Measurements from ENCODE around the gene GNG4.

DNA sequence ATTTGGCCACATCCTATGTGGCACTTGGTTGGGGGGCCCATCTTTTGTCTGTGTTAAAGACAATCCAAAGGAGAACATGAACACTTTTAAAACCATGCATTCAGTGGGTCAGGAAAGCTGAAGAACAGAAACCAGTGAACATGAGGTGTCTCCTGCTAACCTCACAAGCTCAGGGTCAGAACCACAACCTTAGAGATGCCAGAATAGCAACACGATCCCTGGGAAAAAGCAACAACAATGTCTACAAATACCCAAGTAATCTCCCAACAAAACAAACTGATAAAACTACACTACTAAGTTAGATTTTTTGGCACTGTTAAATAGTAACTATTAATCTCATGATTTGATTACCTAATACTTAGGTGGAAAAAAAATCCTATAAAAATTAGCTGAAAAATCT is 34.1 kb upstream of the GNG4 start:
- TF ChIP-seq, protein P1, sequence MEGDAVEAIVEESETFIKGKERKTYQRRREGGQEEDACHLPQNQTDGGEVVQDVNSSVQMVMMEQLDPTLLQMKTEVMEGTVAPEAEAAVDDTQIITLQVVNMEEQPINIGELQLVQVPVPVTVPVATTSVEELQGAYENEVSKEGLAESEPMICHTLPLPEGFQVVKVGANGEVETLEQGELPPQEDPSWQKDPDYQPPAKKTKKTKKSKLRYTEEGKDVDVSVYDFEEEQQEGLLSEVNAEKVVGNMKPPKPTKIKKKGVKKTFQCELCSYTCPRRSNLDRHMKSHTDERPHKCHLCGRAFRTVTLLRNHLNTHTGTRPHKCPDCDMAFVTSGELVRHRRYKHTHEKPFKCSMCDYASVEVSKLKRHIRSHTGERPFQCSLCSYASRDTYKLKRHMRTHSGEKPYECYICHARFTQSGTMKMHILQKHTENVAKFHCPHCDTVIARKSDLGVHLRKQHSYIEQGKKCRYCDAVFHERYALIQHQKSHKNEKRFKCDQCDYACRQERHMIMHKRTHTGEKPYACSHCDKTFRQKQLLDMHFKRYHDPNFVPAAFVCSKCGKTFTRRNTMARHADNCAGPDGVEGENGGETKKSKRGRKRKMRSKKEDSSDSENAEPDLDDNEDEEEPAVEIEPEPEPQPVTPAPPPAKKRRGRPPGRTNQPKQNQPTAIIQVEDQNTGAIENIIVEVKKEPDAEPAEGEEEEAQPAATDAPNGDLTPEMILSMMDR (IDR thresholded peaks at IDR 0.05; ENCODE audit: poor library complexity) = no peak
- no peak for TF ChIP-seq EZH2 (IDR thresholded peaks at IDR 0.05; ENCODE audit: borderline replicate concordance)
